ENCODE measurements around the gene FAR1. TPM values are rescaled to one million over a fixed set of nuclear protein-coding genes. Genes with fewer than 3 reads are reported as not detected.
A peak's percentile ranks its signal among the peaks of the same experiment; 100 is the strongest.

FAR1 gene
- total and polyA plus RNA-seq, 11 donors, result 10.9 to 50.2 (median 30.7) TPM

DNA sequence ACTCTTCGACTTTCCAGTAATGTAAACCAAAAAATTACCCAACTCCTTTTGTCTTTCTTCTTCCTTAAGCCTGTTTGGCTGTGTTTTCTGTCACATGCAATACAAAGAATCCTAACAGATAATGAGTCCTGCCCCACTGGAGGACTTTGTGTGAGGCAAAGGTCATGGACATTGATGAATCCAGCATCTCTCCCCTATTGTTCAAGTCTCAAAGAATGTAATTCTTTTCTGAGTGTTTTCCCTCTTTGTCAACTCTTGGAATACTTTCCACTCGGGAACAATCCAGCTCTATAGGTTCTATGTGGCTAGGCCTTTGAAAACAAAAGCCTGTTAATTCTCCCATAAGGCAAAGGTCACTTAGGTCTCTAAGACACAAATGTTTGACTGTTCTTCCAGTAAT is 100.7 kb downstream of the FAR1 start:
- intact Hi-C loops (cut with DNase I), result no loop called here
- TF ChIP-seq, protein P1, sequence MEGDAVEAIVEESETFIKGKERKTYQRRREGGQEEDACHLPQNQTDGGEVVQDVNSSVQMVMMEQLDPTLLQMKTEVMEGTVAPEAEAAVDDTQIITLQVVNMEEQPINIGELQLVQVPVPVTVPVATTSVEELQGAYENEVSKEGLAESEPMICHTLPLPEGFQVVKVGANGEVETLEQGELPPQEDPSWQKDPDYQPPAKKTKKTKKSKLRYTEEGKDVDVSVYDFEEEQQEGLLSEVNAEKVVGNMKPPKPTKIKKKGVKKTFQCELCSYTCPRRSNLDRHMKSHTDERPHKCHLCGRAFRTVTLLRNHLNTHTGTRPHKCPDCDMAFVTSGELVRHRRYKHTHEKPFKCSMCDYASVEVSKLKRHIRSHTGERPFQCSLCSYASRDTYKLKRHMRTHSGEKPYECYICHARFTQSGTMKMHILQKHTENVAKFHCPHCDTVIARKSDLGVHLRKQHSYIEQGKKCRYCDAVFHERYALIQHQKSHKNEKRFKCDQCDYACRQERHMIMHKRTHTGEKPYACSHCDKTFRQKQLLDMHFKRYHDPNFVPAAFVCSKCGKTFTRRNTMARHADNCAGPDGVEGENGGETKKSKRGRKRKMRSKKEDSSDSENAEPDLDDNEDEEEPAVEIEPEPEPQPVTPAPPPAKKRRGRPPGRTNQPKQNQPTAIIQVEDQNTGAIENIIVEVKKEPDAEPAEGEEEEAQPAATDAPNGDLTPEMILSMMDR (IDR thresholded peaks at IDR 0.05), result no peak
- TF ChIP-seq POLR2A (IDR thresholded peaks at IDR 0.05), result no peak
- Histone ChIP-seq H3K4me1 (peaks cover 0 to 9% (median 0%) of the 10 kb centered on the region in 12 donors), H3K27me3 (peaks cover 0 to 24% (median 4%) of the 10 kb centered on the region in 9 donors), H3K36me3 (no peaks in the 10 kb centered on the region), H3K4me3 (no peak overlapping the region), H3K9me3 (peaks cover 0 to 9% (median 0%) of the 10 kb centered on the region in 12 donors), H3K27ac (no peak overlapping the region)
- ATAC-seq (no peak), DNase-seq (no peak)
- 74 to 83% (median 79%) methylated on average over 2 of the region's 2 CpGs for WGBS, 4 donors

DNA sequence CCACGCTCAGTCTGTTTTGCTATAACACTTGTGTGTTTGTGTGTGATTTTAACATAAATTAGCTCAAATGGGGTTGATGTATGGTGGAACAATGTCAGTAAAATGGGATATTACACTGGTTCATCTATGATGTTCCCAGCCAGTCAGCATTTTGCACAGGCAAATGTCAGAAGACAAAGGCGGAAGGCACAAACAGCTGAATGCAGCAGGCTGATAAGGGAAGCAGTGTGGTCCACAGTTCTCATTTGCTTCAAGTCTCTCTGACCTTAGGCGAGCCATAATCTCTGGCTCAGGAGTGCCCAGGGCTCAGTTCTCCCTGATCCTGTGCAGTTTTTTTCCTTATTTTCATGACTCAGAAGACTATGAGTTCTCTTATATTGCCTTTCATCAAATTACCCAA is 102.7 kb downstream of the FAR1 start:
- ATAC-seq (no peak), DNase-seq (no peak)
- peaks cover 0 to 9% (median 0%) of the 10 kb centered on the region in 12 donors for H3K9me3 ChIP-seq
- TF ChIP-seq, protein P1 (IDR thresholded peaks at IDR 0.05), result no peak
- TF ChIP-seq POLR2A (IDR thresholded peaks at IDR 0.05), result no peak
- WGBS, 4 donors, result 70 to 80% (median 73%) methylated on average over 3 of the region's 3 CpGs
- H3K27me3 ChIP-seq, result peaks cover 0 to 37% (median 5%) of the 10 kb centered on the region in 9 donors
- H3K4me1 ChIP-seq, result no peaks in the 10 kb centered on the region
- H3K27ac ChIP-seq, result no peak overlapping the region
- H3K36me3 ChIP-seq, result no peaks in the 10 kb centered on the region
- intact Hi-C loops (cut with DNase I), result loop anchor here in 7 of 10 donors (2.0 to 10.0 kb wide), 10 partner anchors 184 to 684 kb away; no protein-coding TSS in a partner anchor
- no peak overlapping the region for H3K4me3 ChIP-seq

DNA sequence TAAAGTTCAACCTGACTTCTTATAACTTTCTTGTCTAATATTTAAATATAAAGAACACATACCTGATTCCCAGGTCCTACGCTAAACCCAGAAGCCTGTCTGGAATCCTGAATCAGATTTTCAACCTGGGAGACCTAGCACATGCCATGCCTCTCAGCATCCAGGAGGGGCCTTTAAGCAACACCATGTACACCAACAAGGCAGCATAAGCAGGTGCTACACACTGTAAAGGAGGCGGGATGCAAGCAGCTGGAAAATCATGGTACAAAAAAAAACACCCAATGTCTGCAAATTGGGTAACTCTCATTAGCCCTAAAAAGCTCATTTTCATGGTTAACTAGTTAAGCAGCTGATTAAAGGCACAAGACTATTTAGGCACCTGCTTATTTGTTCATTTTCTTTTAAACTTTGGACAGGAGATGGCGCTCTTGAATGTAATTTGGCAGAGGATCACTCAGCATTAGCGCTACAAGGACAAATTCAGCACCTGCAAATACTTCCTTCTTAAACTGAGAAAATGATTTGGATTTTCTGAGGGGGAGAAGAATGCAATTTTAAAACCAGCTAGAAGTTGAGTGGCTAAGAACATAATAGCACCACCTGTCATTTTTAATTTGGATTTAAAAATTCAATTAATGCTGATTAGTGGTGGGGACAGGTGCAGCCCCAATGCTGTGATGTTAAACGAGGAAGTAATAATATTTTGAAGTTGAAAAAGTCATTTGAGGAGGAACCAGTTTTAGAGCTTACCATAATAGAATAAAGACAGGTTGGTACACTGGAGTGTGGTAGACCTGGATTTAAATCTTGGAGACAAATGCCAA is 104.0 kb downstream of the FAR1 start:
- intact Hi-C loops (cut with DNase I), result loop anchor here (1.0 to 10.0 kb wide), 11 partner anchors 182 to 682 kb away; no protein-coding TSS in a partner anchor
- DNase-seq (peak in 1 of 5 donors; percentile 18), ATAC-seq (peak in 2 of 4 donors; percentile 48 to 51)
- H3K4me3 ChIP-seq, result no peak overlapping the region
- peaks cover 0 to 45% (median 5%) of the 10 kb centered on the region in 9 donors for H3K27me3 ChIP-seq
- no peak overlapping the region for H3K27ac ChIP-seq
- no peaks in the 10 kb centered on the region for H3K36me3 ChIP-seq
- TF ChIP-seq POLR2A (IDR thresholded peaks at IDR 0.05), result no peak
- TF ChIP-seq, protein P1 (IDR thresholded peaks at IDR 0.05), result peak; percentile 14 to 60 (median 44)
- 32 to 33% (median 32%) methylated on average over 5 of the region's 5 CpGs for WGBS, 4 donors
- no peaks in the 10 kb centered on the region for H3K4me1 ChIP-seq
- H3K9me3 ChIP-seq, result peaks cover 0 to 9% (median 0%) of the 10 kb centered on the region in 12 donors

DNA sequence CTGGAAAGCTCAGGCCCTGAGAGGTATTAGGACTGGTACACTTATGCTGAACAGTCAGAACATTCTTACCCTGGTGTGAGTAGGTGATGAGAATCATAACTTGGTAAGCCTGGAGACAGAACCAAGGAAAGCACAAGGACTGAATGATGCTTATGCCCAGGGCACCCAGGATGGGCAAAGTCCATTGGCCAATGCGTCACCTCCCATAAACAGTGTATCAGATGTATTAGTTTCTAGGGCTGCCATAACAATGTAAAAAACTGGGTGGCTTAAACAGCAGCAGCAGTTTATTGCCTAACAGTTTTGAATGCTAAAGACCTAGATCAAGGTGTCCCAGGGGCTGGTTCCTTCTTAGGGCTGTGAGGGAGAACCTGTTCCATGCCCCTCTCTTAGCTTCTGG is 107.0 kb downstream of the FAR1 start:
- 83 to 100% (median 96%) methylated on average over 1 of the region's 1 CpG for WGBS, 4 donors
- H3K9me3 ChIP-seq, result peaks cover 0 to 5% (median 0%) of the 10 kb centered on the region in 12 donors
- TF ChIP-seq, protein P1 (IDR thresholded peaks at IDR 0.05), result no peak
- no peak for TF ChIP-seq POLR2A (IDR thresholded peaks at IDR 0.05)

More for the DNA sequence above, 107.0 kb downstream of the FAR1 start:
- Histone ChIP-seq H3K4me3 (no peak overlapping the region), H3K36me3 (no peaks in the 10 kb centered on the region), H3K27ac (no peak overlapping the region), H3K27me3 (peaks cover 0 to 62% (median 5%) of the 10 kb centered on the region in 9 donors), H3K4me1 (no peaks in the 10 kb centered on the region)
- intact Hi-C loops (cut with DNase I), result loop anchor here in 6 of 10 donors (2.0 to 10.0 kb wide), 5 partner anchors 179 to 679 kb away; no protein-coding TSS in a partner anchor
- ATAC-seq (no peak), DNase-seq (no peak)
